Activated T-helper 2 cell treated with anti-CD3 and anti-CD28 coated beads, Interferon-gamma antibody, Interleukin-2, Interleukin-4, amounts not matched to agents 10 μg/mL and 5 μg/mL and 100 μg/mL, durations not matched to agents 14 hours and 24 hours and 36 hours (primary cell): Measurements from ENCODE around the gene CYP26B1. TPM values are rescaled to one million over a fixed set of nuclear protein-coding genes. Genes with fewer than 3 reads are reported as not detected.

ENCODE experiments used
- DNase-seq: peaks from one replicate; pipeline ENCODE4 v3.0.0; 2021; ENCODE audit warnings: low spot score
- H3K27ac Mint-ChIP-seq: one replicate; pipeline ENCODE4 v1.8.0; 2021; ENCODE audit warnings: mixed read lengths
- H3K27me3 Mint-ChIP-seq: one replicate; pipeline ENCODE4 v1.8.0; 2021; ENCODE audit warnings: low read depth, mixed read lengths
- H3K36me3 Mint-ChIP-seq: one replicate; pipeline ENCODE4 v1.8.0; 2021; ENCODE audit warnings: low read depth, mixed read lengths
- H3K4me1 Mint-ChIP-seq: one replicate; pipeline ENCODE4 v1.8.0; 2021; ENCODE audit warnings: low read depth, mixed read lengths
- H3K4me3 Mint-ChIP-seq: one replicate; pipeline ENCODE4 v1.8.0; 2021; ENCODE audit warnings: low read depth, mild to moderate bottlenecking, moderate library complexity, mixed read lengths
- H3K9me3 Mint-ChIP-seq: one replicate; pipeline ENCODE4 v1.8.0; 2021; ENCODE audit warnings: mixed read lengths
- intact Hi-C: fragments of 100-400 bp; cut with micrococcal nuclease; formaldehyde crosslinking; loops from one replicate; pipeline ENCODE4 v1.15.1; 2023
- total RNA-seq: library from RNA; stranded (reverse); gene quantifications from 2 replicates; pipeline ENCODE4 v1.2.3, GENCODE V29; 2022

Gene CYP26B1
- total RNA-seq, 1 donor from 2014 or later: not detected

- no peak for DNase-seq
- no peaks in the 10 kb centered on the region for H3K4me1 Mint-ChIP-seq
- no peaks in the 10 kb centered on the region for H3K27me3 Mint-ChIP-seq
- H3K27ac Mint-ChIP-seq: no peak overlapping the region
- intact Hi-C loops: no loop called here
- no peak overlapping the region for H3K4me3 Mint-ChIP-seq
- no peaks in the 10 kb centered on the region for H3K36me3 Mint-ChIP-seq
- no peaks in the 10 kb centered on the region for H3K9me3 Mint-ChIP-seq
These were observed 33.6 kb downstream of the CYP26B1 start for GRCh38 chr2:72113847-72114692.

GRCh38 chr2:72112981-72113846, 34.4 kb downstream of the CYP26B1 start:
- Mint-ChIP-seq H3K4me1 (no peaks in the 10 kb centered on the region), H3K27me3 (no peaks in the 10 kb centered on the region), H3K4me3 (no peak overlapping the region), H3K36me3 (no peaks in the 10 kb centered on the region), H3K9me3 (no peaks in the 10 kb centered on the region), H3K27ac (no peak overlapping the region)
- DNase-seq: no peak
- intact Hi-C loops: no loop called here

- H3K36me3 Mint-ChIP-seq: no peaks in the 10 kb centered on the region
- H3K4me1 Mint-ChIP-seq: no peaks in the 10 kb centered on the region
- H3K9me3 Mint-ChIP-seq: no peaks in the 10 kb centered on the region
- no peak overlapping the region for H3K27ac Mint-ChIP-seq
- no peak for DNase-seq
- no peaks in the 10 kb centered on the region for H3K27me3 Mint-ChIP-seq
- intact Hi-C loops: no loop called here
- no peak overlapping the region for H3K4me3 Mint-ChIP-seq
These were observed 35.3 kb downstream of the CYP26B1 start for GRCh38 chr2:72112401-72112800.

- H3K36me3 Mint-ChIP-seq: no peaks in the 10 kb centered on the region
- no peak for DNase-seq
- H3K4me1 Mint-ChIP-seq: no peaks in the 10 kb centered on the region
- no peaks in the 10 kb centered on the region for H3K9me3 Mint-ChIP-seq
- H3K27ac Mint-ChIP-seq: no peak overlapping the region
- no peaks in the 10 kb centered on the region for H3K27me3 Mint-ChIP-seq
- H3K4me3 Mint-ChIP-seq: no peak overlapping the region
- intact Hi-C loops: no loop called here
These were observed 36.6 kb downstream of the CYP26B1 start for GRCh38 chr2:72111061-72111460.

GRCh38 chr2:72109904-72110303, 37.8 kb downstream of the CYP26B1 start:
- no peak overlapping the region for H3K4me3 Mint-ChIP-seq
- H3K9me3 Mint-ChIP-seq: no peaks in the 10 kb centered on the region
- H3K27ac Mint-ChIP-seq: no peak overlapping the region
- no peaks in the 10 kb centered on the region for H3K27me3 Mint-ChIP-seq
- H3K36me3 Mint-ChIP-seq: no peaks in the 10 kb centered on the region
- intact Hi-C loops: no loop called here
- no peak for DNase-seq
- H3K4me1 Mint-ChIP-seq: no peaks in the 10 kb centered on the region

- Mint-ChIP-seq H3K36me3 (no peaks in the 10 kb centered on the region), H3K4me3 (no peak overlapping the region), H3K27me3 (no peaks in the 10 kb centered on the region), H3K4me1 (no peaks in the 10 kb centered on the region), H3K27ac (no peak overlapping the region), H3K9me3 (no peaks in the 10 kb centered on the region)
- intact Hi-C loops: no loop called here
- no peak for DNase-seq
These were observed 38.4 kb downstream of the CYP26B1 start for GRCh38 chr2:72109291-72109690.

- intact Hi-C loops: no loop called here
- DNase-seq: no peak
- no peaks in the 10 kb centered on the region for H3K36me3 Mint-ChIP-seq
These were observed 39.5 kb downstream of the CYP26B1 start for GRCh38 chr2:72108121-72108520.

GRCh38 chr2:72106978-72107377, 40.7 kb downstream of the CYP26B1 start:
- Mint-ChIP-seq H3K27me3 (no peaks in the 10 kb centered on the region), H3K36me3 (no peaks in the 10 kb centered on the region)
- intact Hi-C loops: no loop called here

More at GRCh38 chr2:72108121-72108520, 39.5 kb downstream of the CYP26B1 start:
- H3K9me3 Mint-ChIP-seq: no peaks in the 10 kb centered on the region
- no peak overlapping the region for H3K27ac Mint-ChIP-seq
- no peaks in the 10 kb centered on the region for H3K4me1 Mint-ChIP-seq
- no peak overlapping the region for H3K4me3 Mint-ChIP-seq
- no peaks in the 10 kb centered on the region for H3K27me3 Mint-ChIP-seq

GRCh38 chr2:72104821-72105588, 42.7 kb downstream of the CYP26B1 start:
- no peaks in the 10 kb centered on the region for H3K36me3 Mint-ChIP-seq
- H3K27me3 Mint-ChIP-seq: no peaks in the 10 kb centered on the region
- no peaks in the 10 kb centered on the region for H3K4me1 Mint-ChIP-seq
- no peaks in the 10 kb centered on the region for H3K9me3 Mint-ChIP-seq
- H3K27ac Mint-ChIP-seq: no peak overlapping the region
- DNase-seq: no peak
- H3K4me3 Mint-ChIP-seq: no peak overlapping the region
- intact Hi-C loops: no loop called here

More at GRCh38 chr2:72106978-72107377, 40.7 kb downstream of the CYP26B1 start:
- Mint-ChIP-seq H3K9me3 (no peaks in the 10 kb centered on the region), H3K4me3 (no peak overlapping the region), H3K4me1 (no peaks in the 10 kb centered on the region), H3K27ac (no peak overlapping the region)
- DNase-seq: no peak

GRCh38 chr2:72103690-72104089, 44.0 kb downstream of the CYP26B1 start:
- H3K27ac Mint-ChIP-seq: no peak overlapping the region
- H3K27me3 Mint-ChIP-seq: no peaks in the 10 kb centered on the region
- no peak for DNase-seq
- no peaks in the 10 kb centered on the region for H3K36me3 Mint-ChIP-seq
- intact Hi-C loops: no loop called here
- H3K9me3 Mint-ChIP-seq: no peaks in the 10 kb centered on the region
- H3K4me1 Mint-ChIP-seq: no peaks in the 10 kb centered on the region
- H3K4me3 Mint-ChIP-seq: no peak overlapping the region

- no peak for DNase-seq
- Mint-ChIP-seq H3K36me3 (no peaks in the 10 kb centered on the region), H3K4me1 (no peaks in the 10 kb centered on the region), H3K27me3 (no peaks in the 10 kb centered on the region), H3K9me3 (no peaks in the 10 kb centered on the region), H3K4me3 (no peak overlapping the region), H3K27ac (no peak overlapping the region)
- intact Hi-C loops: no loop called here
These were observed 44.5 kb downstream of the CYP26B1 start for GRCh38 chr2:72103161-72103560.

- Mint-ChIP-seq H3K27ac (no peak overlapping the region), H3K4me3 (no peak overlapping the region), H3K9me3 (no peaks in the 10 kb centered on the region), H3K4me1 (no peaks in the 10 kb centered on the region), H3K27me3 (no peaks in the 10 kb centered on the region), H3K36me3 (no peaks in the 10 kb centered on the region)
- no peak for DNase-seq
- intact Hi-C loops: no loop called here
These were observed 48.7 kb downstream of the CYP26B1 start for GRCh38 chr2:72098935-72099334.
